ENCODE measurements around the gene ZCCHC14. TPM values are rescaled to one million over a fixed set of nuclear protein-coding genes. Genes with fewer than 3 reads are reported as not detected.
A peak's percentile ranks its signal among the peaks of the same experiment; 100 is the strongest.

Gene ZCCHC14
- total and polyA plus RNA-seq, 2 of the 13 experiments (the other 11 are each of a cell fraction or from before 2014, with no cell fraction given): 12.4 to 12.5 TPM

- no peak for TF ChIP-seq ZNF343 (CRISPR knock-in tag; IDR thresholded peaks at IDR 0.05)
- TF ChIP-seq ZNF616 (CRISPR knock-in tag; IDR thresholded peaks at IDR 0.05; ENCODE audit: low read depth): peak; percentile 81; the same call in 1 of the 2 replicates
- no peak for TF ChIP-seq EEA1 (CRISPR knock-in tag; IDR thresholded peaks at IDR 0.05; ENCODE audit: borderline replicate concordance)
- TF ChIP-seq DRAP1 (CRISPR knock-in tag; IDR thresholded peaks at IDR 0.05): peak; percentile 84
- TF ChIP-seq AHR (CRISPR knock-in tag; IDR thresholded peaks at IDR 0.05): no peak
- TF ChIP-seq YEATS2 (CRISPR knock-in tag; IDR thresholded peaks at IDR 0.05; ENCODE audit: borderline replicate concordance): no peak; the same call in none of the 2 replicates
- TF ChIP-seq HNRNPK (IDR thresholded peaks at IDR 0.05; ENCODE audit: low read depth, low read length, poor library complexity, severe bottlenecking): no peak
- TF ChIP-seq, protein P1, sequence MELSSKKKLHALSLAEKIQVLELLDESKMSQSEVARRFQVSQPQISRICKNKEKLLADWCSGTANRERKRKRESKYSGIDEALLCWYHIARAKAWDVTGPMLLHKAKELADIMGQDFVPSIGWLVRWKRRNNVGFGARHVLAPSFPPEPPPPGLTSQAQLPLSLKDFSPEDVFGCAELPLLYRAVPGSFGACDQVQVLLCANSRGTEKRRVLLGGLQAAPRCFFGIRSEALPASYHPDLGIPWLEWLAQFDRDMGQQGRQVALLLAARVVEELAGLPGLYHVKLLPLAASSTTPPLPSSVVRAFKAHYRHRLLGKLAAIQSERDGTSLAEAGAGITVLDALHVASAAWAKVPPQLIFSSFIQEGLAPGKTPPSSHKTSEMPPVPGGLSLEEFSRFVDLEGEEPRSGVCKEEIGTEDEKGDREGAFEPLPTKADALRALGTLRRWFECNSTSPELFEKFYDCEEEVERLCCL (CRISPR knock-in tag; IDR thresholded peaks at IDR 0.05; ENCODE audit: borderline replicate concordance): no peak; the same call in 1 of the 2 replicates
- no peak for TF ChIP-seq ZFYVE20 (CRISPR knock-in tag; IDR thresholded peaks at IDR 0.05; ENCODE audit: borderline replicate concordance, low read depth)
- peak; percentile 20; the same call in 1 of the 2 replicates for TF ChIP-seq RXRB (CRISPR knock-in tag; IDR thresholded peaks at IDR 0.05; ENCODE audit: borderline replicate concordance)
- TF ChIP-seq GZF1 (CRISPR knock-in tag; IDR thresholded peaks at IDR 0.05): 0 out of 2 replicates have a peak, but pooled peaks have one; percentile 20
- peak; percentile 75; the same call in 1 of the 2 replicates for TF ChIP-seq ZFY (CRISPR knock-in tag; IDR thresholded peaks at IDR 0.05)
- TF ChIP-seq ZNF644 (CRISPR knock-in tag; IDR thresholded peaks at IDR 0.05; ENCODE audit: low read depth): no peak
- TF ChIP-seq ZNF34 (CRISPR knock-in tag; IDR thresholded peaks at IDR 0.05; ENCODE audit: borderline replicate concordance): no peak
- no peak for TF ChIP-seq ZEB1 (IDR thresholded peaks at IDR 0.05; ENCODE audit: insufficient replicate concordance, low read depth)
- TF ChIP-seq JDP2 (CRISPR knock-in tag; IDR thresholded peaks at IDR 0.05; ENCODE audit: borderline replicate concordance): no peak
- TF ChIP-seq IKZF4 (CRISPR knock-in tag; IDR thresholded peaks at IDR 0.05; ENCODE audit: borderline replicate concordance, low read depth, not compliant biosample characterization): no peak
- TF ChIP-seq KLF15 (CRISPR knock-in tag; IDR thresholded peaks at IDR 0.05; ENCODE audit: borderline replicate concordance): no peak
- peak; percentile 92 for TF ChIP-seq SP2 (CRISPR knock-in tag; IDR thresholded peaks at IDR 0.05)
- no peak for TF ChIP-seq ZNF460 (CRISPR knock-in tag; IDR thresholded peaks at IDR 0.05; ENCODE audit: borderline replicate concordance)
- TF ChIP-seq ZMYM2 (CRISPR knock-in tag; IDR thresholded peaks at IDR 0.05): no peak; the same call in 1 of the 2 replicates
- TF ChIP-seq, protein P2, sequence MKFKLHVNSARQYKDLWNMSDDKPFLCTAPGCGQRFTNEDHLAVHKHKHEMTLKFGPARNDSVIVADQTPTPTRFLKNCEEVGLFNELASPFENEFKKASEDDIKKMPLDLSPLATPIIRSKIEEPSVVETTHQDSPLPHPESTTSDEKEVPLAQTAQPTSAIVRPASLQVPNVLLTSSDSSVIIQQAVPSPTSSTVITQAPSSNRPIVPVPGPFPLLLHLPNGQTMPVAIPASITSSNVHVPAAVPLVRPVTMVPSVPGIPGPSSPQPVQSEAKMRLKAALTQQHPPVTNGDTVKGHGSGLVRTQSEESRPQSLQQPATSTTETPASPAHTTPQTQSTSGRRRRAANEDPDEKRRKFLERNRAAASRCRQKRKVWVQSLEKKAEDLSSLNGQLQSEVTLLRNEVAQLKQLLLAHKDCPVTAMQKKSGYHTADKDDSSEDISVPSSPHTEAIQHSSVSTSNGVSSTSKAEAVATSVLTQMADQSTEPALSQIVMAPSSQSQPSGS (CRISPR knock-in tag; IDR thresholded peaks at IDR 0.05): no peak
- TF ChIP-seq ZNF710 (CRISPR knock-in tag; IDR thresholded peaks at IDR 0.05; ENCODE audit: borderline replicate concordance): no peak
Measured at GRCh38 chr16:87492721-87493607, at the start of gene ZCCHC14 (continued).

All from HepG2 (cell line).